Activated naive CD4-positive, alpha-beta T cell treated with anti-CD3 and anti-CD28 coated beads, Interleukin-2, amount 50 U/mL, for 24 hours (primary cell): ENCODE results near the gene RASGEF1C.
"Not testable (repeated sequence)": the region's sequence is repeated elsewhere in the genome, so short reads cannot be mapped to it uniquely, and the experiment has no call there.

Experiments
- H3K27ac Mint-ChIP-seq: one replicate; pipeline ENCODE4 v1.8.0; 2021; ENCODE audit warnings: mild to moderate bottlenecking, mixed read lengths
- H3K27me3 Mint-ChIP-seq: one replicate; pipeline ENCODE4 v1.8.0; 2021; ENCODE audit warnings: mixed read lengths
- H3K36me3 Mint-ChIP-seq: one replicate; pipeline ENCODE4 v1.8.0; 2021; ENCODE audit warnings: mixed read lengths
- H3K4me1 Mint-ChIP-seq: one replicate; pipeline ENCODE4 v1.8.0; 2021; ENCODE audit warnings: mixed read lengths
- H3K4me3 Mint-ChIP-seq: one replicate; pipeline ENCODE4 v1.8.0; 2021; ENCODE audit warnings: mild to moderate bottlenecking, mixed read lengths
- H3K9me3 Mint-ChIP-seq: one replicate; pipeline ENCODE4 v1.8.0; 2021; ENCODE audit warnings: mixed read lengths

Gene RASGEF1C

DNA sequence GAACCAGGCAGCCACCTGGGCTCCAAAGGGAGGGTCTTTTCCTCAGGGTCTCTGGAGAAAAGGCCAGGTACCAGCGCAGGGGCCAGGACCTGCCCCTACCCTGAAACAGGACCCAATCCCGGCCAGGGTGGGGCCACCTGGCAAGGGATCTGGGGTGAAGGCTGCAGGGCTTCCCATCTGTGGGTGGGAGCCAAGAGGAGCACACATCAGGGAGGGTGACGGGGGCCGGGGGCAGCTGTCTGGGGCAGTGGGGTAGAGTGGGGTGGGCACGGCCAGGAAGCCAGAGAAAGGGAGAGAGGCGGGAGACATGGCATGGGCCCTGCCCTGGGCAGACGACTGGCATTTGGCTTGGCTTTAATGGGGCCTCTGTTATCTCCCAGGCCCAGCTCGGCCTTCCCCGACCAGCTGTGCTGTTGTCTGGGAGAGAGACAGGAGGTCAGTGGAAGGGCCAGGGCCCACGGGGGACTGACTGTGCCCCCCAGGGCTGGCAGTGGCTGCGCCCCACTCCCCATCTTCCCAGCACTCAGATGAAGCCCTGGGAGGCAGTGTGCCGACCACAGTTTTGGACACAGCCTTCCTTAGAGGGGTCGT is 80.2 kb downstream of the RASGEF1C start:
- no peaks in the 10 kb centered on the region for H3K4me1 Mint-ChIP-seq
- no peaks in the 10 kb centered on the region for H3K9me3 Mint-ChIP-seq
- H3K27me3 Mint-ChIP-seq: peaks cover 7% of the 10 kb centered on the region
- no peak overlapping the region for H3K27ac Mint-ChIP-seq
- H3K36me3 Mint-ChIP-seq: no peaks in the 10 kb centered on the region
- H3K4me3 Mint-ChIP-seq: no peak overlapping the region

DNA sequence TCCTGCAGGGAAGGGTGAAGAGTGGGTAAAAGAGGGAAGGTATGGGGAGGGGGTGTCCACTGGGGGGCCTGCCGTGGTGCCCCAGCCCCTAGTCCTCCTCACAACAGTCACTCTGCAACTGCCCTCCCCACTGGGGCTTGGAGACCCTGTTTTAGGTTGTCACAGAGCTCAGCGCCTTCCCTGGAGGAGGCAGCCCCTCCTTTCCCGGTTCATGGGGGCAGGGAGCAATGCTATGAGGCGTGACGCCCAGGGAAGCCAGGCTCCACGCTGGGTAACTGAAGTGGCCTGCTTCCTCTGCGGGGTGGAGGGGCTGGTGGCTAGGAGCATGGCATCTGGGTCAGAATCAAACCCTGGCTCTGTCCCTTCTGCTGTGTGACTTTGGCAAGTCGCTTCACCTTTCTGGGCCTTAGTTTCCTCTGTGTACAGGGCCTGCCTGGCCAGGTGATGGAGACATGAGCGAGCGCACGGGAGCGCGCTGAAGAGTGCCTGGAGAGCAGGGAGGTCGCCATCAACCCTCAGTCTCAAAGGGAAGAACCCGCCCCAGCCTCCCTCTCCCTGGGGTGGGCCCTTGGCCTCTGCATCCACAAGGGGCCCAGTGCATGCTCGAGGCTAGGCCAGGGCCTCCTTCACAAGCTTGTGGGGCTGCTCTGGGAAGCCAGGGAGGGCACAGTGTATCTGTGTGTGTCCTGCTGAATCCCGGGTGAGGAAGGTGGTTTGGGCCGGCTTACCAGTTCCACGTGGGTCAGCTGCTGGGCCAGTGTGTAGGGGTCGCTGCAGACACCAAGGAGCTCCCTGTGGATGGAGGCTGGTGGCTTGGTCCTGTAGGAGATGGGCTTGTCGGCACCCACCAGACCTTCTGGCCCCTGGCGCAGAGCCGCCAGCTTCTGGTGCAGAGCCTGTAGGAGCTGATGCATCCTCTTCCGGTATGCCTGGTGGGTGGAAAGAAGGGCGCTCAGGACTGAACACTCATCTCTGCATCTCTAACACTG is 81.0 kb downstream of the RASGEF1C start:
- Mint-ChIP-seq H3K9me3 (no peaks in the 10 kb centered on the region), H3K36me3 (no peaks in the 10 kb centered on the region), H3K27me3 (peaks cover 7% of the 10 kb centered on the region), H3K4me3 (no peak overlapping the region), H3K27ac (no peak overlapping the region), H3K4me1 (no peaks in the 10 kb centered on the region)

DNA sequence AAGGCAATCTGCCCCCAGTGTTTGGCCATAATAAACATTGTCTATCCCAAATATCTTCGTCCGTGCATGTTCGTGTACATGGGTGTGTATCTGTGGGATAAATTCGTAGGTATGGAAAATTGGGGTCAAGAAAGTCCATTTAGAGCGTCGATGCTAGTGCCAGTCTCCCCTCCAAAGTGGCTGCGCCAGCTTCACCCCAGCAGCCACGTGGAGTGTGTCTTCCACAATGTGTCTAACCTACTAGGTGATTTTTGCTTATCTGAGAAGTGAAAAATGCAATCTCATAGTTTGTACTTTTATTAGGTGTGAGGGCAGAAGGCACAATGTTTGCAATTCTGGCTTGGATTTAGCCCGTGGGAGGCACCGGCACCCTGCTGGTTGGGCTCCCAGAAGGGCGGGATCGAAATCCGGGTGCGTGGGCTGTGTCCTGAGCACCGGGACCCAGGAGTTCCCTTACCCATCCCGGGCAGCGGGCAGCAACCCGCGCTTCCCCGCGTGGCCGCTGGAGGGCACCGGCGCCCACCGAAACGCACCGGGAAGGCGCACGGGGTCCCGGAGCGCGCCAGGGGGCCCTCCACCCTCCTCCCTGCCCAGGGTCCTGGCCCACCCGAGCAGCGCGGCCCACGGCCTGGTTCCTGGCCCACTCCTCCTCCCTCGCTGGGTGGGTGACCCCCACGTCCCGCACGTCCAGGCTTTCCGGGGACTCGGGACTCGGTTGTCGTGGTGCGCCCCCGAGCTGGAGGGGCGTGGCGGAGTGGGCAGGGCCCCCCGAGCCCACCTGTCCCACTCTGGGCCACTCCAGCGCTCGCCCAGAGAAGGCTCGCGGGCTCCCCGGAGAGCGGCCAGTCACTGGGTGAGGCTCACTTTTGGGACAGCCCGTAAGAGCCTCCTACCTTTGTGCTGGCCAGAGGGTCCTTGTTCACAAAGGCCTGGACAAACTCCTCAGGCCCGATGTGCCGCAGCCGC is 82.0 kb downstream of the RASGEF1C start:
- peaks cover 8% of the 10 kb centered on the region for H3K27me3 Mint-ChIP-seq
- H3K36me3 Mint-ChIP-seq: no peaks in the 10 kb centered on the region

DNA sequence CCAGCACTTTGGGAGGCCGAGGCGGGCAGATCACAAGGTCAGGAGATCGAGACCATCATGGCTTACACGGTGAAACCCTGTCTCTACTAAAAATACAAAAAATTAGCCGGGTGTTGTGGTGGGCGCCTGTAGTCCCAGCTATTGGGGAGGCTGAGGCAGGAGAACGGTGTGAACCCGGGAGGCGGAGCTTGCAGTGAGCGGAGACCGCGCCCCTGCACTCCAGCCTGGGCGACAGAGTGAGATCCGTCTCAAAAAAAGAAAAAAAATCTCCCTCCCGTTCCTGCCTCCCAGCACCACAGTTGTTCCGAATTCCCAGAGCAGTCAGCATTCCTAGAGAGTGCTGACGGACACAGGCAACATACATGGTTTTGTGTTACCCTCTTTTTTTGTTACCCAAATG is 82.9 kb downstream of the RASGEF1C start:
- H3K36me3 Mint-ChIP-seq, H3K27ac Mint-ChIP-seq, H3K9me3 Mint-ChIP-seq, H3K4me1 Mint-ChIP-seq, H3K4me3 Mint-ChIP-seq: not testable (repeated sequence)
- peaks cover 10% of the 10 kb centered on the region for H3K27me3 Mint-ChIP-seq

More for the DNA sequence above, 82.0 kb downstream of the RASGEF1C start:
- no peaks in the 10 kb centered on the region for H3K9me3 Mint-ChIP-seq
- H3K27ac Mint-ChIP-seq: no peak overlapping the region
- no peaks in the 10 kb centered on the region for H3K4me1 Mint-ChIP-seq
- H3K4me3 Mint-ChIP-seq: no peak overlapping the region

DNA sequence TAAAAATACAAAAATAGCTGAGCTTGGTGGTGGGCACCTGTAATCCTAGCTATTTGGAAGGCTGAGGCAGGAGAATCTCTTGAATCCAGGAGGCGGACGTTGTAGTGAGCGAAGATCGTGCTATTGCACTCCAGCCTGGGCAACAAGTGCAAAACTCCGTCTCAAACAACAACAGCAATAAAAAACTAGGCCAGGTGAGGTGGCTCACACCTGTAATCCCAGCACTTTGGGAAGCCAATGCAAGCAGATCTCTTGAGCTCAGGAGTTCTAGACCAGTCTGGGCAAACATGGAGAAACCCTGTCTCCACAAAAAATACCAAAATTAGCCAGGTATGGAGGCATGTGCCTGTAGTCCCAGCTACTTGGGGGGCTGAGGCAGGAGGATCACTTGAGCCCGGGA is 84.3 kb downstream of the RASGEF1C start:
- H3K4me1 Mint-ChIP-seq, H3K36me3 Mint-ChIP-seq, H3K9me3 Mint-ChIP-seq, H3K27ac Mint-ChIP-seq, H3K4me3 Mint-ChIP-seq: not testable (repeated sequence)
- peaks cover 10% of the 10 kb centered on the region for H3K27me3 Mint-ChIP-seq

DNA sequence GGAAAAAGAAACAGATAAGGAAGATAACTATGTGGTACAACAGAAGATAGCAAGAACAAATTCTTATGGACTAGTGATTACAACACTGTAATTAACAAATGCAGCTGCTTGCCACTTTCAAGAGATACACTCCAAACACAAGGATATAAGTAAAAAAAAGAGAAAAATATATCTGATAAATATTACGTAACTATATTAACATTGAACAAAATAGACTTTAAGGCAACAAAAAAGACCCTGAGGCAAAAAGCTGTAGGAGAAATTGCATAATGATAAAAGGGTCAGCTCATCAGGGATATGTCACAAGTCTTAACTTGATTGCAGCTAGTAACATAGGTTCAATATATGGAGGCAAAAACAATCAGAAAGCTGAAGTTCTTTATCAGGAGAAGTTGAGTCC is 86.1 kb downstream of the RASGEF1C start:
- Mint-ChIP-seq H3K27ac (peak overlapping the region; percentile 46), H3K9me3 (no peaks in the 10 kb centered on the region), H3K4me1 (no peaks in the 10 kb centered on the region), H3K4me3 (no peak overlapping the region), H3K36me3 (no peaks in the 10 kb centered on the region), H3K27me3 (peaks cover 10% of the 10 kb centered on the region)

DNA sequence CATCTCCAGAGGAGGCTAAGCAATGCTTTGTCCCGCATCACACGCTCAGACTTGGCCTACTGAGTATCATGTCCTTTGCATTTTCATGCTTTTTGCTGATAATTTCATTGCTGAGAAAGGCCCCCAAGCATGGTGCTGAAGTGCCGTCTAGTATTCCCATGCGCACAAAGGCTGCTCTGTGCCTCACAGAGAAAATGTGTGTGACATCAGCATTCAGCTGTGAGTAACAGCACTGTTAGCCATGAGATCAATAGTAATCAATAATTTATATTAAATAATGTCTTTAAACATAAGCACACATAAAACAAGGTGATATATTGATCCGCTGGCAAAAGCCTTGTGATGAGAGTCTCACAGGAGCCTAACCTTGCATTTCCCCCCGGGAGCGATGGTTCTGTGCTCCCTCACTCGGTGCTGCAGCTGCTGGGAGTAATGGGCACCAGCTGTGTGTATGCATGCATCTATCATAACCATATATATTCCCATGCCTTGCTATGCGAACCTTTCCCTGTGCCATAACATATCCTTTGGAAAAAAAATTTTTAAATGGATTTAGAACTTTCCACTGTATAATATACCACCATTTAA is 87.1 kb downstream of the RASGEF1C start:
- no peak overlapping the region for H3K27ac Mint-ChIP-seq
- no peaks in the 10 kb centered on the region for H3K4me1 Mint-ChIP-seq
- no peak overlapping the region for H3K4me3 Mint-ChIP-seq
- H3K36me3 Mint-ChIP-seq: no peaks in the 10 kb centered on the region
- H3K27me3 Mint-ChIP-seq: peaks cover 10% of the 10 kb centered on the region
- H3K9me3 Mint-ChIP-seq: no peaks in the 10 kb centered on the region

DNA sequence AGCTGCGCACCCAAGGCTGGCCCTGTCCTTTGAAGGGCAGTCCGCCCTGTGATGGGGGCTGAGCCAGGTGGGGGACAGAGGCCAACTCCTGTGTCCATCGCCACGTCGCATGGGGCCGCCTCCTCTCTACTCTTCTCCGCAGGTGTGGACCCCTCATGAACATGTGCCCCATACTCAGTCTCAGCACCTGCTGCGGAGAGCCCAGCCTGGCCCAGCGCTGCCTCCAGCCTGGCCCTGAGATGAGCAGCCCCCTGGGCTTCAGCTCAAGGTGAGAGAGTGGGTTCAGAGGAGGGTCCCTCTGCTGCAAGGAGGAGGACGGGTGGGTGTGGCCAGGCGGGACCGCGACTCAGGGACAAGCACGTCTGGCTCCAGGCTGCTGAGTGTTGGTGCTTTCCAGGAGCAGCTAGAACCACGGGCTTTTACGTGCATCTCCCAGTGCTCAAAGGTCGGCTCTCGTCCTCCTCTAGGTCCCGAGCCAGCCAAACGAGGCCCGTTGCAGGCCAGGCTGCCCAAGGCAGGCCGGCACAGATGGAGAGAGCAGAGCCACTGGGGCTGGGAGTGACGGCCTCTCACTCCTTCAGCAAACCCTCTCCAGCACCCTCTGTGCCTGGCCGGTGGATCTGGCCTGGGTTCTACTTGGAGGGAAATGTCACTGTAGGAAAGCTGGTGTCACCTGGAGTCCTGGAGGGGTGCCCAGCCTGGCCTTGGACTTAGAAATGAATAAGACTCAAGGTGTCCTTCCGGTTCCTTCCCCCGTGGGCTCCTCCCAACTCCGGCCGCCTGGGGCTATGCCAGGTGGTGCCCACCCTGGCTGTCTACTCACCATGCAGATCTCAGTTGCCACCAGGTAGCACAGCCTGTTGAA is 88.5 kb downstream of the RASGEF1C start:
- Mint-ChIP-seq H3K4me1 (no peaks in the 10 kb centered on the region), H3K27ac (no peak overlapping the region), H3K36me3 (no peaks in the 10 kb centered on the region), H3K4me3 (no peak overlapping the region), H3K9me3 (no peaks in the 10 kb centered on the region), H3K27me3 (peaks cover 6% of the 10 kb centered on the region)

DNA sequence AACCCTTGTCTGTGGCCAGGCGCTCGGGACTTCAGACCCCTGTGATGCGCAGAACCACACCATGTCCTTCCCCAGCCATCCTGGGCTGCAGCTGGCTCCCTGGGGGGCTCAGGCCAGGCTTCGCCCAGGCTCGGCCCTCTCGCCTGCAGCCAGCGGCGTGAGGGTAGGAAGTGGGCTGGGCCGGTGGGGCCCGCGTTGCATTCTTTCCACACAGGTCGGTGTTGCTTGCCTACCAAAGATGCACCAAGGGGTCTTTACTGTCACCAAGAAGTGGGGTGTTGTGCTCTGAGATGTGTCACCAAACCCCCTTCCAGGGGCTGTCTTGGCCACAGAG is 89.1 kb downstream of the RASGEF1C start:
- Mint-ChIP-seq H3K4me1 (no peaks in the 10 kb centered on the region), H3K36me3 (no peaks in the 10 kb centered on the region), H3K9me3 (no peaks in the 10 kb centered on the region), H3K27me3 (peaks cover 3% of the 10 kb centered on the region), H3K27ac (no peak overlapping the region), H3K4me3 (no peak overlapping the region)

DNA sequence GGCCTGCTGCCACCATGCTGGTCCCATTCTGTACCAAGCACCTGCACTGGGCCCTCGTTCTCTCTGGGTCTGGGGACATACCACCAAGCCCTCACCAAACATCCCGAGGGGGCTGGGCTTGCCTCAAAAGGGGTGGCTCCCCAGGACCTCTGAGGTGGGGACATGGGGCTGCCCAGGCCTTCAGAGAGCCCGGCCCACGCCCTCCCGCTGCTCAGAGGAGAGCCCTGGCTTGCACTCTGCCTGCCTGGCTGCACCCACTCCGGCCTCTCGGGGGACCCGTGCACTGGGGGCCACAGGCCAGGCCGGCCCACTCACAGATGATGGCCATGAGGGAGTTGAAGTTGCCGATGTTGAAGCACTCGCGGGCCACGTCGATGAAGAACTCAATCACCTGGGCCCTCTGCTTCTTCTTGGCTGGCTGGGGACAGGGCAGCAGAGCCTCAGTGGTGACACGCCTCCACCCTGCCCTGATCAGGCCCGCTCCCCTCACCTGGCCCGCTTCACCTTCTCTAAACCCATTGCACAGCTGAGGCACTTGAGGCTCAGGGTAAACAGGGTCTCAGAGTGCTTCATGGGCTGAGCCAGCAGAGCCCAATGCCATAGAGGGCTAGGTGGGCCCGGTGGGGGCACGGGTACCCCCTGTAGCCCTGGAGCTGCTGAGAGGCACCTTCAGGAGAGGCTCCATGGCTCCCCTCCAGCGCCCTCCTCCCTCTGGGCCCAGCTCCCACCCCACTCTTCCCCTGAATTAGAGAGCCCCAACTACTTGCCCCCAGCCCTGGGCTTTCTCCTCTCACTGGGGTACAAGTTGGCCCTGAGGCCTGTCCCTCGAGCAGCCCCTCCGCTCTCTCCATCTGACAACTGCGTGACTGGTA is 89.7 kb downstream of the RASGEF1C start:
- H3K27me3 Mint-ChIP-seq: peaks cover 3% of the 10 kb centered on the region
- no peaks in the 10 kb centered on the region for H3K9me3 Mint-ChIP-seq
- H3K4me1 Mint-ChIP-seq: no peaks in the 10 kb centered on the region
- H3K36me3 Mint-ChIP-seq: no peaks in the 10 kb centered on the region
- H3K4me3 Mint-ChIP-seq: no peak overlapping the region
- no peak overlapping the region for H3K27ac Mint-ChIP-seq

DNA sequence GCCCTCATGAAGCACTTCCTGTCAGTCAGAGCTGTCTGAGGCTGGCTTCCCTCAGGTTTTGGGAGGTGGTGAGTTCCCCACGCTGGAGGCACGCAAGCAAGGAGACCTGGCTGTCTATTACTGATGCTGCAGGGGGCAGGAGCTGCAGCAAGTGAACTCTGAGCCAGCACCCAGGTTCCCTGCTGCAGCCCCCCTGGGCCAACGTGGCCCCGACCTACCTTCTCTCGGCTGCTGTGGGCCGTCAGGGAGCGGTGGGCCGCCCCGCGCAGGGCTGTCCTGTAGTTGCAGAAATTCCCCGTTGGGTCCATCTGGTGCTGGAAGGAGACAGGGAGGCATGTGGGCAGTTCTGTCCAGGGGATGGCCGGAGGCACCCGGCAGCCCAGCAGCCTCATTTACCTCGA is 90.6 kb downstream of the RASGEF1C start:
- Mint-ChIP-seq H3K36me3 (no peaks in the 10 kb centered on the region), H3K9me3 (no peaks in the 10 kb centered on the region), H3K4me3 (no peak overlapping the region), H3K27me3 (peaks cover 3% of the 10 kb centered on the region), H3K27ac (no peak overlapping the region), H3K4me1 (no peaks in the 10 kb centered on the region)

DNA sequence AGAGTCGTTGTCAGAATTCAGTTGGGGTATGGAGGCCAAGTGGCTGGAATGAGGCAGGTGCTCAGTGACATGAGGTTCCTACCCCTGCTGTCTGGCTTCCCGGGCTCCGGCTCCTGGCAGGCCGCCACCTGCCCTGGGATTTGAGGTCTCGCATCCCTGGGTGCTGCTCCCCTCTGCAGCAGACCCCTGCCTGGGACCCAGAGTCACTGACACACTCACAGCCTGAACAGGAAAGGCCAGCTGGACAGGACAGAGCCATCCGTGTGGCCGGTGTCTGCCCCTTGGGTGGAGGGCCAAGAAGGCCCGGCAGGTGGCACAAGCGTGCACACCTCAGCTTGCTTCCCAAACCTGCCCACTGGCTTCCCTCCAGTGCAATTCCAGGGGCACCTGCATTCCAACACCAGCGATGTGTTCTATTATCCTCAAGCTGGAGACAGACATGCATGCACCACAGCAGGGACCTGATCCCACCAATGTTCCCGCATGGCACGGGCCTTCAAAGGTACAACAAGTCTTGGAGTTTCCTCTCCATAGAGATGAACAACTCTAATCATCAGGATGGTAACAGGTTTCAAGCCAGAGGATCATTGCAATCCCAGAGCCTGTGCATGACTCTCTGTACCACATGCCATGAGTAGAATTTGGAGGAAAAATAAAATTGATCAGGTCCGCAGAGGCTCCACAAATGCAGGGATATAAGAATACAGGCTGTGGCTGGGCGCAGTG is 91.8 kb downstream of the RASGEF1C start:
- H3K36me3 Mint-ChIP-seq: no peaks in the 10 kb centered on the region
- H3K27me3 Mint-ChIP-seq: peaks cover 2% of the 10 kb centered on the region
- H3K27ac Mint-ChIP-seq: no peak overlapping the region
- no peaks in the 10 kb centered on the region for H3K9me3 Mint-ChIP-seq
- H3K4me3 Mint-ChIP-seq: no peak overlapping the region
- no peaks in the 10 kb centered on the region for H3K4me1 Mint-ChIP-seq
